OCI-LY1 (cell line): Measurements from ENCODE around the gene GLYAT.
A peak's percentile ranks its signal among the peaks of the same experiment; 100 is the strongest.

Source experiments
- H2AFZ ChIP-seq: fragments of 200-600 bp; sonication (generic), shearing (Covaris generic); 2 replicates; pipeline ENCODE4 v1.6.0; 2014; ENCODE audit warnings: antibody characterized with exemption, mild to moderate bottlenecking, low read length
- H3F3A ChIP-seq: fragments of 200-600 bp; sonication (generic), shearing (Covaris generic); 2 replicates; pipeline ENCODE4 v1.6.0; 2014; ENCODE audit warnings: mild to moderate bottlenecking, antibody characterized with exemption, low read length, moderate library complexity; ENCODE audit not compliant: insufficient read depth
- H3K27ac ChIP-seq: fragments of 200-600 bp; sonication (generic); 2 replicates; pipeline ENCODE4 v1.5.1; 2014; ENCODE audit warnings: low read length, mixed run types, mild to moderate bottlenecking, low read depth; ENCODE audit not compliant: poor library complexity, severe bottlenecking
- H3K27me3 ChIP-seq: fragments of 200-600 bp; sonication (generic); 2 replicates; pipeline ENCODE4 v1.6.0; 2014; ENCODE audit warnings: antibody characterized with exemption, mild to moderate bottlenecking, low read length, moderate library complexity; ENCODE audit not compliant: insufficient read depth
- H3K36me3 ChIP-seq: fragments of 200-600 bp; sonication (generic); 2 replicates; pipeline ENCODE4 v1.6.1; 2014; ENCODE audit warnings: mild to moderate bottlenecking, antibody characterized with exemption, low read length, moderate library complexity, mixed read lengths; ENCODE audit not compliant: insufficient read depth
- H3K4me1 ChIP-seq: fragments of 200-600 bp; sonication (generic); 2 replicates; pipeline ENCODE4 v1.5.1; 2014; ENCODE audit warnings: mild to moderate bottlenecking, low read length, moderate library complexity; ENCODE audit not compliant: insufficient read depth, severe bottlenecking
- H3K4me2 ChIP-seq: fragments of 200-600 bp; sonication (generic), shearing (Covaris generic); 2 replicates; pipeline ENCODE4 v1.6.1; 2014; ENCODE audit warnings: low read length
- H3K4me3 ChIP-seq: fragments of 200-600 bp; sonication (generic); 2 replicates; pipeline ENCODE4 v1.5.1; 2014; ENCODE audit warnings: low read length, low read depth, mild to moderate bottlenecking, mixed read lengths; ENCODE audit not compliant: poor library complexity, severe bottlenecking
- H3K79me2 ChIP-seq: fragments of 200-600 bp; shearing (Covaris generic); 2 replicates; pipeline ENCODE4 v1.6.1; 2016; ENCODE audit warnings: mixed run types, low read length, mixed read lengths; ENCODE audit not compliant: insufficient read depth
- H3K9ac ChIP-seq: fragments of 200-600 bp; sonication (generic), shearing (Covaris generic); 2 replicates; pipeline ENCODE4 v1.6.1; 2014; ENCODE audit warnings: mild to moderate bottlenecking, low read length, mixed read lengths
- H3K9me2 ChIP-seq: fragments of 200-600 bp; sonication (generic), shearing (Covaris generic); 2 replicates; pipeline ENCODE4 v1.6.1; 2014; ENCODE audit warnings: low read depth, mild to moderate bottlenecking, low read length, mixed read lengths
- H3K9me3 ChIP-seq: fragments of 200-600 bp; shearing (Covaris generic); 2 replicates; pipeline ENCODE4 v1.6.1; 2014; ENCODE audit warnings: low read length, mixed read lengths
- H4K20me1 ChIP-seq: fragments of 200-600 bp; sonication (generic), shearing (Covaris generic); 2 replicates; pipeline ENCODE4 v1.6.0; 2016; ENCODE audit warnings: mild to moderate bottlenecking, low read length; ENCODE audit not compliant: insufficient read depth
- CTCF ChIP-seq: fragments of 200-600 bp; sonication (generic), shearing (Covaris generic); IDR thresholded peaks from 2 replicates; pipeline ENCODE4 v1.5.1; 2017; ENCODE audit warnings: mild to moderate bottlenecking, antibody characterized with exemption, low read length, moderate library complexity, mixed read lengths
- EZH2 ChIP-seq: fragments of 200-600 bp; sonication (generic), shearing (Covaris generic); IDR thresholded peaks from 2 replicates; pipeline ENCODE4 v1.8.0; 2017; ENCODE audit warnings: borderline replicate concordance, mixed run types, mild to moderate bottlenecking, antibody characterized with exemption, low read length, moderate library complexity, mixed read lengths

Gene GLYAT

GRCh38 chr11:58742981-58743880 lies 11.5 kb upstream of the GLYAT start:
- no peak overlapping the region for H2AFZ ChIP-seq
- no peaks in the 10 kb centered on the region for H3K36me3 ChIP-seq
- no peak overlapping the region for H3K27ac ChIP-seq
- H3K9me3 ChIP-seq = no peaks in the 10 kb centered on the region
- TF ChIP-seq CTCF (peak; percentile 33; the same call in 1 of the 2 replicates), EZH2 (no peak)
- H3K4me2 ChIP-seq = no peak overlapping the region
- H3K79me2 ChIP-seq = no peaks in the 10 kb centered on the region
- no peak overlapping the region for H3K4me3 ChIP-seq
- no peaks in the 10 kb centered on the region for H3F3A ChIP-seq
- H3K4me1 ChIP-seq = no peaks in the 10 kb centered on the region
- H3K9ac ChIP-seq = no peak overlapping the region
- H4K20me1 ChIP-seq = no peaks in the 10 kb centered on the region
- no peaks in the 10 kb centered on the region for H3K9me2 ChIP-seq
- no peaks in the 10 kb centered on the region for H3K27me3 ChIP-seq

GRCh38 chr11:58742140-58742539 lies 10.4 kb upstream of the GLYAT start:
- Histone ChIP-seq H3F3A (no peaks in the 10 kb centered on the region), H3K4me2 (no peak overlapping the region), H3K36me3 (no peaks in the 10 kb centered on the region), H3K9ac (no peak overlapping the region), H3K4me1 (no peaks in the 10 kb centered on the region), H3K27ac (no peak overlapping the region), H3K9me3 (no peaks in the 10 kb centered on the region), H3K4me3 (no peak overlapping the region), H3K27me3 (no peaks in the 10 kb centered on the region), H2AFZ (no peak overlapping the region), H3K79me2 (no peaks in the 10 kb centered on the region), H3K9me2 (no peaks in the 10 kb centered on the region), H4K20me1 (no peaks in the 10 kb centered on the region)
- no peak for TF ChIP-seq CTCF
- no peak for TF ChIP-seq EZH2

- H3K27me3 ChIP-seq = no peaks in the 10 kb centered on the region
- no peak overlapping the region for H3K4me2 ChIP-seq
- H3K36me3 ChIP-seq = no peaks in the 10 kb centered on the region
- no peaks in the 10 kb centered on the region for H3K79me2 ChIP-seq
- no peaks in the 10 kb centered on the region for H3K4me1 ChIP-seq
- no peak overlapping the region for H3K9ac ChIP-seq
- no peak overlapping the region for H2AFZ ChIP-seq
- no peak overlapping the region for H3K27ac ChIP-seq
- H4K20me1 ChIP-seq = no peaks in the 10 kb centered on the region
- H3K4me3 ChIP-seq = no peak overlapping the region
- no peaks in the 10 kb centered on the region for H3F3A ChIP-seq
- TF ChIP-seq CTCF (no peak), EZH2 (no peak)
- no peaks in the 10 kb centered on the region for H3K9me2 ChIP-seq
- no peaks in the 10 kb centered on the region for H3K9me3 ChIP-seq
These were observed 9.4 kb upstream of the GLYAT start for GRCh38 chr11:58741127-58741526.
